Adrenal gland (tissue), 12 donors: ENCODE results near the gene CFAP65. TPM values are rescaled to one million over a fixed set of nuclear protein-coding genes. Genes with fewer than 3 reads are reported as not detected.

Experiments used
- DNase-seq, 7 donors: peaks; one replicate each; pipeline ENCODE4 v3.0.0-alpha.2; 2019 to 2020
- H3K27ac ChIP-seq, 5 donors: fragments of 200-600 bp; sonication (generic) in 4 of 5; 1 replicate in 3 of 5; 2 replicates in 2 of 5; pipeline versions ENCODE4 v1.5.1 to v1.8.0; 2016 to 2020; ENCODE audit warnings: mild to moderate bottlenecking in 1 of 5
- H3K27me3 ChIP-seq: fragments of 200-600 bp; 2 replicates; pipeline ENCODE4 v1.8.0; 2021
- H3K36me3 ChIP-seq, 2 donors: fragments of 200-600 bp; replicated peaks in 1 of 2; 1 replicate in 1 of 2; 2 replicates in 1 of 2; pipeline versions ENCODE4 v1.5.1 to v1.8.0; 2018 to 2022
- H3K4me1 ChIP-seq, 2 donors: fragments of 200-600 bp; replicated peaks in 1 of 2; 1 replicate in 1 of 2; 2 replicates in 1 of 2; pipeline versions ENCODE4 v1.5.1 to v1.8.0; 2018 to 2021
- H3K4me3 ChIP-seq, 4 donors: fragments of 200-600 bp; sonication (generic) in 3 of 4; one replicate each; pipeline ENCODE4 v1.5.1; 2016 to 2018
- H3K9me3 ChIP-seq, 3 donors: fragments of 200-600 bp; sonication (generic) in 1 of 3; replicated peaks in 1 of 3; 1 replicate in 2 of 3; 2 replicates in 1 of 3; pipeline versions ENCODE4 v1.5.1 to v1.8.0; 2016 to 2021
- CTCF ChIP-seq, 6 experiments: fragments of 450-650 bp in 4 of 6; fragments of 200-600 bp in 2 of 6; sonication (generic) in 1 of 6; IDR thresholded peaks; 1 replicate in 5 of 6; 2 replicates in 1 of 6; pipeline versions ENCODE4 v1.5.1 to v1.8.0; 2016 to 2021; ENCODE audit warnings: antibody characterized with exemption in 6 of 6, mild to moderate bottlenecking in 2 of 6, moderate library complexity in 1 of 6
- POLR2A ChIP-seq, 2 donors: fragments of 450-650 bp; IDR thresholded peaks; one replicate each; pipeline ENCODE4 v1.6.1; 2017; ENCODE audit warnings: antibody characterized with exemption in 2 of 2, mild to moderate bottlenecking in 2 of 2, moderate library complexity in 1 of 2
- WGBS, 4 donors: extraction: QIAGEN DNeasy Blood & Tissue Kit in 2 of 4; methylation state at CpG; one replicate each; pipeline versions ENCODE4 v1.1.5 to v1.1.7; 2013 to 2017; 5-methylcytosine and 5-hydroxymethylcytosine counted together
- intact Hi-C, 2 donors: fragments of 100-400 bp; cut with DNase I; formaldehyde crosslinking; loops; one replicate each; pipeline versions ENCODE4 v1.14.1 to v1.15.0; 2022 to 2023
- polyA plus RNA-seq, 3 donors: library from polyadenylated mRNA; stranded (reverse); fragments of 200-250 nt in 2 of 3; fragments of 350-450 nt in 1 of 3; fragmentation: Illumina TruSeq in 1 of 3; extraction: RNeasy Lipid Tissue Mini Kit (QIAGEN cat#74804) in 1 of 3; gene quantifications; one replicate each; pipeline ENCODE4 v1.2.3, GENCODE V29; 2013 to 2014
- total RNA-seq, 9 donors: library from RNA; depleted of rRNA in 4 of 9; stranded (reverse); fragments of >200 nt in 4 of 9; fragments of 120-200 nt in 1 of 9; fragmentation: NEBNext Ultra II Directional in 1 of 9; extraction: Animal tissue kit (Norgen Biotek cat#: 25700) in 1 of 9; gene quantifications; one replicate each; pipeline versions ENCODE4 v1.1.0 to v1.2.4, GENCODE V29; 2013 to 2023
- donor health status: healthy with polysubstance abuse.
- donor health status: Bipolar disorder and iron deficiency.
- donor health status: DM: yes; HTN: yes; CAD: no.
- donor health status: DM: no; HTN: no; CAD: no.
- donor health status: DM: no; HTN: no; CAD: no.
- donor health status: DM: yes; HTN: yes; CAD: no.

Gene CFAP65
- total and polyA plus RNA-seq, 12 donors, result 0.04 to 0.16 (median 0.06) TPM; not detected in 7

- H3K9me3 ChIP-seq, result no peaks in the 10 kb centered on the region
- intact Hi-C loops, result loop anchor here (2.0 to 10.0 kb wide), 5 partner anchors 57 to 247 kb away; partner anchors contain the start of gene PTPRN (in 1 of the 2)
- 1 to 6% (median 3%) methylated on average over 12 to 52 of the region's 52 CpGs for WGBS, 4 donors
- peak overlapping the region in 1 of 4 donors; percentile 12 for H3K4me3 ChIP-seq
- TF ChIP-seq CTCF (IDR thresholded peaks at IDR 0.05) (peak; percentile 85 to 97 (median 90)), POLR2A (IDR thresholded peaks at IDR 0.05) (no peak)
- DNase-seq, result peak; percentile 68 to 85 (median 81)
- H3K36me3 ChIP-seq, result no peaks in the 10 kb centered on the region
- peaks cover 20 to 36% of the 10 kb centered on the region in 2 donors for H3K4me1 ChIP-seq
- peaks cover 62% of the 10 kb centered on the region for H3K27me3 ChIP-seq
- no peak overlapping the region for H3K27ac ChIP-seq
Observed at GRCh38 chr2:219057709-219058540, 16.6 kb upstream of the CFAP65 start.

GRCh38 chr2:219056896-219057708 is 15.8 kb upstream of the CFAP65 start:
- peak in 1 of 7 donors; percentile 21 for DNase-seq
- intact Hi-C loops, result loop anchor here (2.0 to 10.0 kb wide), 4 partner anchors 58 to 248 kb away; partner anchors contain the start of gene PTPRN (in 1 of the 2)
- Histone ChIP-seq H3K9me3 (no peaks in the 10 kb centered on the region), H3K4me1 (peaks cover 20 to 36% of the 10 kb centered on the region in 2 donors), H3K4me3 (no peak overlapping the region), H3K27me3 (peaks cover 54% of the 10 kb centered on the region), H3K36me3 (no peaks in the 10 kb centered on the region), H3K27ac (no peak overlapping the region)
- TF ChIP-seq POLR2A (IDR thresholded peaks at IDR 0.05) (no peak), CTCF (IDR thresholded peaks at IDR 0.05) (no peak)
- WGBS, 4 donors, result 4 to 17% (median 17%) methylated on average over 6 to 40 of the region's 40 CpGs

GRCh38 chr2:219056176-219056895 is 15.0 kb upstream of the CFAP65 start:
- Histone ChIP-seq H3K27ac (no peak overlapping the region), H3K9me3 (no peaks in the 10 kb centered on the region), H3K4me3 (no peak overlapping the region), H3K4me1 (peaks cover 20 to 34% of the 10 kb centered on the region in 2 donors), H3K27me3 (peaks cover 47% of the 10 kb centered on the region), H3K36me3 (no peaks in the 10 kb centered on the region)
- 58 to 79% (median 71%) methylated on average over 9 of the region's 9 CpGs for WGBS, 4 donors
- intact Hi-C loops, result loop anchor here (2.0 to 10.0 kb wide), 4 partner anchors 58 to 248 kb away; partner anchors contain the start of gene PTPRN (in 1 of the 2)
- no peak for DNase-seq
- TF ChIP-seq POLR2A (IDR thresholded peaks at IDR 0.05), result no peak
- no peak for TF ChIP-seq CTCF (IDR thresholded peaks at IDR 0.05)
